ENCODE measurements around the gene GALNT9.

DNA sequence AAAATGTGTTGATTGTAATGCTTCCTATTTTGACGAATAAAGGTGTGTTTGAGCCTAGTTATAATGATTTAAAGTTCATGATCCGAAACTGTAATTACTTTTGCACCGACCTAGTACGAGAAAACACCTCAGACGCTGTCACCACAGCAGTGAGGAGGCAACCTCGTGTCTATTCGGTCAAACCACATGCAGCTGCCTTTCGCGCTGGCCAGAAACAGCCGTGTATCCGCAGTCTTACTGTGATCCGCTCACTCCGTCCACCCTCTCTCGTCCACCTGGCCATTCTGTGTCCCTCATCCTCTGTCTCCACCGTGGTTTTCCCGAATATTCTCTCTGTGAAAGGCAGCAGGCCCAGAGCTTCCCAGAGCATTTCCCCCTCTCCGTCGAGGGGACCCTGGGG lies 118.1 kb downstream of the GALNT9 start:
- TF ChIP-seq, protein P1, sequence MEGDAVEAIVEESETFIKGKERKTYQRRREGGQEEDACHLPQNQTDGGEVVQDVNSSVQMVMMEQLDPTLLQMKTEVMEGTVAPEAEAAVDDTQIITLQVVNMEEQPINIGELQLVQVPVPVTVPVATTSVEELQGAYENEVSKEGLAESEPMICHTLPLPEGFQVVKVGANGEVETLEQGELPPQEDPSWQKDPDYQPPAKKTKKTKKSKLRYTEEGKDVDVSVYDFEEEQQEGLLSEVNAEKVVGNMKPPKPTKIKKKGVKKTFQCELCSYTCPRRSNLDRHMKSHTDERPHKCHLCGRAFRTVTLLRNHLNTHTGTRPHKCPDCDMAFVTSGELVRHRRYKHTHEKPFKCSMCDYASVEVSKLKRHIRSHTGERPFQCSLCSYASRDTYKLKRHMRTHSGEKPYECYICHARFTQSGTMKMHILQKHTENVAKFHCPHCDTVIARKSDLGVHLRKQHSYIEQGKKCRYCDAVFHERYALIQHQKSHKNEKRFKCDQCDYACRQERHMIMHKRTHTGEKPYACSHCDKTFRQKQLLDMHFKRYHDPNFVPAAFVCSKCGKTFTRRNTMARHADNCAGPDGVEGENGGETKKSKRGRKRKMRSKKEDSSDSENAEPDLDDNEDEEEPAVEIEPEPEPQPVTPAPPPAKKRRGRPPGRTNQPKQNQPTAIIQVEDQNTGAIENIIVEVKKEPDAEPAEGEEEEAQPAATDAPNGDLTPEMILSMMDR (IDR thresholded peaks at IDR 0.05; ENCODE audit: poor library complexity) = no peak
- TF ChIP-seq EZH2 (IDR thresholded peaks at IDR 0.05; ENCODE audit: borderline replicate concordance) (no peak), EZH2phosphoT487 (IDR thresholded peaks at IDR 0.05; ENCODE audit: low read depth, severe bottlenecking, unreplicated experiment) (no peak)

Measured in hepatocyte (in vitro differentiated cells).